NK-92 treated with Interleukin-12 subunit alpha and Interleukin-12 subunit beta, amount 100 ng/mL, for 24 hours (cell line): ENCODE measurements around the gene BCR.

ENCODE experiments used
- DNase-seq: peaks from one replicate; lab custom pipeline; 2025; lab: John Stamatoyannopoulos, UW

Gene BCR

DNA sequence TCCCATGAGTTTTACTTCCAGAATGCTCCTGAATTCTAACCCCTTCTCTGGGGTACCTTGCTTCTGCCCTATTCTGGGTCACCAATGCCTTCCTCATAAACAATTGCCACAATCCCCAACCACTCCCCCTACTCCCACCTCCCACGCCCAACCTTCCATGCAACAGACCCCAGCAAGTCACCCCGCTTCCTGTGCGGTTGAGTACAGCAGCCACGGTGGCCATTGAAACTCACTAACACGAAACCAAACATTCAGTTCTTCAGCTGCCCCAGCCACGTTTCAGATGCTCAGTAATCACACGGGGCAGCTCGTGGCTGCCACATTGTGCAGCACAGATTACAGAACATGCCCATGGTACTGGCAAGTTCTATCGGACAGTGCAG, 3.7 kb upstream of the BCR start:
- peak; percentile 55 for DNase-seq

- DNase-seq: no peak
Observed at GRCh38 chr22:23177197-23177596, 3.1 kb upstream of the BCR start.

- peak; percentile 18 for DNase-seq
Observed at GRCh38 chr22:23178512-23179254, 1.6 kb upstream of the BCR start.

- no peak for DNase-seq
Observed at GRCh38 chr22:23179381-23180299, 669 bp upstream of the BCR start.

GRCh38 chr22:23180893-23181720, 798 bp downstream of the BCR start:
- DNase-seq: no peak

DNA sequence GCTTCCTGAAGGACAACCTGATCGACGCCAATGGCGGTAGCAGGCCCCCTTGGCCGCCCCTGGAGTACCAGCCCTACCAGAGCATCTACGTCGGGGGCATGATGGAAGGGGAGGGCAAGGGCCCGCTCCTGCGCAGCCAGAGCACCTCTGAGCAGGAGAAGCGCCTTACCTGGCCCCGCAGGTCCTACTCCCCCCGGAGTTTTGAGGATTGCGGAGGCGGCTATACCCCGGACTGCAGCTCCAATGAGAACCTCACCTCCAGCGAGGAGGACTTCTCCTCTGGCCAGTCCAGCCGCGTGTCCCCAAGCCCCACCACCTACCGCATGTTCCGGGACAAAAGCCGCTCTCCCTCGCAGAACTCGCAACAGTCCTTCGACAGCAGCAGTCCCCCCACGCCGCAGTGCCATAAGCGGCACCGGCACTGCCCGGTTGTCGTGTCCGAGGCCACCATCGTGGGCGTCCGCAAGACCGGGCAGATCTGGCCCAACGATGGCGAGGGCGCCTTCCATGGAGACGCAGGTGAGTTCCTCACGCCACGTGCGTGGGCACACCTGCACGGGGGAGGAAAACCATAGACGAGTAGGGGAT, 1.5 kb downstream of the BCR start:
- no peak for DNase-seq

DNA sequence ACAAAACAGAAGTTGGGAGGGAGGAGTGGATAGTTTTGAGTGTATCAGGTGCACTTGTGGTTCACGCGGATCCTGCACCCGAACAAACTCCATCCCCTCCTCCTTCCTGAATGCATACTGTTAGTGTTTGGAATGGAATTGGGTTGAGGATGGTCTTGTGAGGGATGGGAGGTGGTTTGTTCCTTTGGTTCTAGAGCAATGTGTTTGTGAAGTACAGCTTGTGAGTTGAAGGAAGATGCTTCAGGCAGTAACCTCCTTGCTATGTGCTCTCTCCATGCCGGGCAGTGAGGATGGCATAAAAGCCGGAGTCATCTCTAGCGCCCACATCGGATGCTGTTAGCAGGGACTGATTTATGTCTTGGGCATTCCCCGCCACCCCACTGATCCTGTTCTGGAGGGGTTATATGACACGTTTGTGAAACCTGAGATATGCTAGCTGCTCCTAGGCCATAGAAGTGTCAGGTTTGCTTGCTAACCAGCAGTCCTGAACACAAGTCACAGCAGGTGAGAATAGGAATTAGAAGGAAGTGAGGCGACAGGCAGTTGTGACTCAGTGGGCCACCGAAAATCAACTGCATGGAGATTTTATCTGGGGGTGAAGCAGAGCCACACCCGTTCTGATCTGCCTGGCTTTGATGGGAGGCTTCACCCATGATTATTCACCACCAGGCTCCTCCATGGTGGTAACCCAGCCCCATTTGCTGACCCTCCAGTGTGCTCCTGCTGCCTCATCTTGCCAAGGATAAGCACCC, 2.2 kb downstream of the BCR start:
- no peak for DNase-seq

DNA sequence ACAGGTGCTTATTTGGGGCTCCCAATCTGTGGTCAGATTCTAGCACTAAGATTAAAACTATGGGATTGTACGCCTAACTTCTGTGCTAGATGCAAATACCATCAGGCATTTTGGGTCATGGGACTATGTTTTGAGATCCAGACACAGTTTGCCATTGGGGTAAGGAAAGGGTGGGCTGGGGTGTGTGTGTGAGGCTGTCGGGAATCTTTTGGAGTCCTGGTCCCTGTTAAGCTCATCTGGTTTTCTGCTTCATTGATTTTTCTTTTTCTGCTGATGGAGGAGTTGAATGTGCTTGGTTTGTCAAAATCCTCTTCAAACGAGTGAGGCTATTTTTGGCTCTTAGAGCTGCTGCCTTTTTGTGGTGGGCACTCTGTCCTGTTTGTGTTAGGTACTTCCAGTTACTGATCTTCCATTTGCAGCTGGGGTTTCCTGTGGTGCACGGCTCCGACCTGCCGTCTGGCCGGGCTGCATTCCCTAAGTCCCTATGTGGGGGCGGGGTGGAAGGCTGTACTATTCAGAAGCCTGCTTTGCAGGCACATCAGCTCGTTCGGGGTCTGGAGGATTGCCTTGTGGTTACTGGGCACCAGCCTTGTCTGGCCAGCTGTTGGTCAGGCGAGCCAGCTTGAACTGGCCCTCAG, 2.9 kb downstream of the BCR start:
- no peak for DNase-seq

DNA sequence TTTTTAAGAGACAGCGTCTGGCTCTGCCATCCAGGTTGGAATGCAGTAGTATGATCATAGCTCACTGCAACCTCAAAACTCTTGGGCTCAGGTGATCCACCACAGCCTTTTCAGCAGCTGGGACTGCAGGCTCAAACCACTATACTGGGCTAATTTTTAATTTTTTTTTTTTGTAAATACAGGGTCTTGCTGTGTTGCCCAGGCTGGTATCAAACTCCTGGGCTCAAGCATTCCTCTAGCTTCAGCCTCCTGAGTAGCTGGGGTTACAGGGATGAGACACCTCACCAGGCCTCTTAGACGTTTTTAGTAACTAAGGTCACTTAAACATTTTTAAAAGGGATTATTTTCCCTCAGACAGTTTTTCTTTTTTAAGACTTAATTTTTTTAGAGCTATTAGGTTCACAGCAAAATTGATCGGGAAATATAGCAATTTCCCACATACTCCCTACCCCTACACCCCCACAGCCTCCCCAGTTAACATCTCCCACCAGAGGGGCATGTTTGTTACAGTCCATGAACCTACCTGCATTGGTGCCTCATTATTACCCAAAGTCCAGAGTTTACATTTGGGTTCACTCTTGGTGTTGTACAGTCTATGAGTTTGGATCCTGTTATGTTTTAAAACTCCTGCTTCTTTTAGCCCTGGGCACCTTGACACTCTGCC, 3.9 kb downstream of the BCR start:
- DNase-seq: no peak

GRCh38 chr22:23184764-23185113, 4.4 kb downstream of the BCR start:
- no peak for DNase-seq

- no peak for DNase-seq
Observed at GRCh38 chr22:23187211-23187610, 6.9 kb downstream of the BCR start.

GRCh38 chr22:23187871-23188700, 7.8 kb downstream of the BCR start:
- no peak for DNase-seq

- no peak for DNase-seq
Observed at GRCh38 chr22:23190526-23190925, 10.2 kb downstream of the BCR start.

DNA sequence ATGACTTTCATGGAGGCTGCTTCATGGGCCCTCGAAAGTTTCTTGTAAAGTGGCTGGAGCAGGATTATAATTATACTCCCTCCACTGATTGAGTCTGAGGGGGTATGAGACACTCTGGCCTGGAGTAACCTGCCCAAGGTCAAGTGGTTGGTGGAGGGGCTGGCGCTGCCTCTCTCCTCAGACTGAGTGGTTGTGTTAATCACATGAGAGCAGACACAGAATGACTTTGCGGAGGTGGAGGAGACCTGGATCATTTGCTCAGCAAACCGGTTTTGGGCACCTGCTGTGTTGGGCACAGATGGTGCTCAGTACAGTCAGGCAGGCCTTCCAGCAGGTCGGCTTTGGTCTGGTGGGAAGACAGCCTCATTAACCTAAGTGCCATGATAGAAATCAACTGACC, 11.8 kb downstream of the BCR start:
- no peak for DNase-seq

GRCh38 chr22:23192558-23192957, 12.2 kb downstream of the BCR start:
- DNase-seq: no peak

DNA sequence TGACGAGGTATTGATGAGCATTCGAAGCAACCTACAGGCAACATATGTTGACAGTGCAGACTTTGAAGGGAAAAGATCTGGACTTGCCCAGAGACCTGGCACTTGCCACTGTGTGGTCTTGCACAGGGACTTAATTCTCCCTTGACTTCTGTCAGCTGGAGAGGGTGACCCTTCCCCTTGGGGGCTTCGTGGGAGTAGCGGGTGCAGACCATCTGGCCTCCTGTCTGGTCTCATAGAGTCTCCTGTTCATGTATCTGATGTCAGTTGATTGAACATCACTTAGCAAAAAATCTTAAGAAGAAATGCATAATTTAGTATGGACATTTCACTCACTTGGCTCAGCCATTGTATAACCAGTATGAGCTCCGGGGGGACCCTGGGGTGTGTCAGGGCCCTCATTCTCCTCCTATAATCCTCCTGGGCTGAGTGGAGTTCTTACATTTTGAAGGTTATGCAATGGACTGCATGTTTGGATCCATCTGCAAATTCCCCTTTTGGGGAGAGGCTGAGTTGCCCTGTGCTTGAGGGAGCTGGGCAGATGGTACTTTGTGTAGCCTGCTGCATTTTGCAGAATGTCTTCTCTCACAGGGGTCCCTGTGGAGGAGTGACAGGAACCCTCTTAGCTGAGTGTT, 13.0 kb downstream of the BCR start:
- DNase-seq: no peak

DNA sequence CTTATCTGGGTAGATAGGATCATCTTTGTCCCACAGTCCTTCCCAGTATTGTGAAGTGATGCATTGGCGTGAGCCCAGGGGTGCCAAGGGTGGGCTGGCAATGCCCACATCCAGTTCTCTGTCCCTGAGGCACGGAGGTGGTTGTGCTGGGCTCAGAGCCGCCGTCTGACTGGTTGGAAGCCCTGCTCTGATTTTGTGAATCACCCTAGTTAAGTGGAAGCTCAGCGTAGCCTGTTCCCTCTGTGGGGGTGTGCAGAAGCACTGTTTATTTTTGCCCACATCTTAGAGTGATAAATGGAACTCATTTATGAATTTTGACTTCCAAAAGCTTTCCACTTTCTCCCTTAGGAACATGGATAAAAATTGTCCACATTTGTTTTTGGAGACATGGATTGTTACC, 13.6 kb downstream of the BCR start:
- DNase-seq: no peak

- no peak for DNase-seq
Observed at GRCh38 chr22:23196165-23196564, 15.9 kb downstream of the BCR start.

DNA sequence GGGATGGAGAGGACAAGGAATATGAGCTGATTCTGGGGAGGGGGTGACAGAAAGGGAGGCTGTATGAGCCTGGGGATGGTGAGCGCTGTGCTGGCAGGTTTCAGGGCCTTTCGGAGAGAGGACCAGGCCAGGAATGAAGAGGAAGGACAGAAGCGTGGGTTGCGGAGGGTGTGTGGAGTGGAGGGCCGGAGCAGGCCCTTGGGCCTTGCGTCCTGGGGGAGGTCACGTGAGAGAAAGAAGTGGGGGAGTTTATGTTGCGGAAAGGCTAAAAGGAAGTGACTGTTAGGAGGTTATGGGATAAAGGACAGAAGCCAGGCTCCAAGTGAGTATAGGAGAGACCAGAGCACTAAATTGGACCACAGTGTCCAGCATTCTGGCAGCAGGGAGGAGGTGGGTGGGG, 17.5 kb downstream of the BCR start:
- no peak for DNase-seq
